ENCODE data around the gene MPDZ. TPM values are rescaled to one million over a fixed set of nuclear protein-coding genes. Genes with fewer than 3 reads are reported as not detected.

Gene MPDZ
- polyA plus RNA-seq, 4 donors = 41.8 to 56.2 (median 48.7) TPM

- DNase-seq (ENCODE audit: low read depth in 4 of 4, low spot score in 2 of 4) = no peak
Observed at GRCh38 chr9:13186091-13186490, 93.4 kb downstream of the MPDZ start.

GRCh38 chr9:13181652-13182051, 97.8 kb downstream of the MPDZ start:
- DNase-seq (ENCODE audit: low read depth in 4 of 4, low spot score in 2 of 4) = no peak

GRCh38 chr9:13179257-13179656, 100.2 kb downstream of the MPDZ start:
- no peak for DNase-seq (ENCODE audit: low read depth in 4 of 4, low spot score in 2 of 4)

DNA sequence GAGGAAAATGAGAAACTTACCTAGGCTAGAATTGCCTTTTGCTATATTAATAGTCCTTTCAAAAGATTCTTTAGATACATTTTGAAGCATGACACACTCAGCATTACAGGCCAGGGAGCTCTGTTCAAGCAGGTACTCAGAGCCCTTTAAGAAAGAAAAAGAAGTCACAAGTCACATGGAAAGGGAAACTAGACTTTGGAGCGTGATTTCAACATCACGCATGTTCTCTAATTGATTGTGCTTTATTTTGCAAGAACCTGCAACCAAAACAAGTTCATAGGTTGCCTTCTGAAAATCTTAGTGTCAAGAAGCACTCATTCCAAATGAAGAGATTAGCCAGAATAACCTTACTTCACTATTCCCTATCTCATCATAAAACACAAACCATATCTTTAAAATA, 103.8 kb downstream of the MPDZ start:
- DNase-seq (ENCODE audit: low read depth in 4 of 4, low spot score in 2 of 4) = no peak

GRCh38 chr9:13174906-13175639, 104.4 kb downstream of the MPDZ start:
- DNase-seq (ENCODE audit: low read depth in 4 of 4, low spot score in 2 of 4) = no peak

- DNase-seq (ENCODE audit: low read depth in 4 of 4, low spot score in 2 of 4) = no peak
Observed at GRCh38 chr9:13173553-13173952, 105.9 kb downstream of the MPDZ start.

- no peak for DNase-seq (ENCODE audit: low read depth in 4 of 4, low spot score in 2 of 4)
Observed at GRCh38 chr9:13171261-13171660, 108.2 kb downstream of the MPDZ start.

DNA sequence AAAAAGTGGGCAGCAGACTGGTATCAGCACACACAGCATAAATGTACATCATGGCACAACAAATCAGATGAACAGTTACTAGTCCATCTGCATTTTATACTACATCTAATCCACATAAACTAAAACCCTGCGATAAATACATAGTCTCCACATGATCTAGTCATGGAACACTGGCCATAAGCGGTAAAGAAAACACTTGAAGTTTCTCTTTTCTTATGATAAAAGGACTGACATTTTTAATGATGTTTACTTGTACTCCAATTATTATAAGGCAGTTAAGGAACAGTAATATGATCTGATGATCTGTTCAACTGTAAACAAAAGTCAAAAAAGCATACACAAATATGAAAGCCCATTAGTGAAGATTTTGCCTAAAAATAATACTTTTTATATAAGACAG, 112.5 kb downstream of the MPDZ start:
- no peak for DNase-seq (ENCODE audit: low read depth in 4 of 4, low spot score in 2 of 4)

DNA sequence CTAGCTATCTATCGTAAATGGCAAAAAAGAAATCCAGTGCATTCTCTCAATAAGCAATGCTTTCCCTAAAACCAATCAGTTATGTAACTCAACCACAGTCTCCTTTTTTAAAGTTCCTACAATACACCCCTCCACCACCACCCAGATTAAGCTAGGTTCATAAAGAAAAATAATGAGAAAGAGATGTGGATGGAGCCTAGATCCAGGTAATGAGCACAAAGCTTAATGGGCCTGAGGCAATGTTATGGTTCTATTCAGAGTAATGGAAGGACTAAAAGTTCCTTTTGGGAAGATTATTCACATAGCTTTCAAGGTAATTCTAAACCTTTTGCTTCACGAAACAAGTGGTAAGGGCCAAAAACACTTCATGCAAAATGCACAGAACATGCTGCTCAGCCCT, 113.5 kb downstream of the MPDZ start:
- DNase-seq (ENCODE audit: low read depth in 4 of 4, low spot score in 2 of 4) = no peak

DNA sequence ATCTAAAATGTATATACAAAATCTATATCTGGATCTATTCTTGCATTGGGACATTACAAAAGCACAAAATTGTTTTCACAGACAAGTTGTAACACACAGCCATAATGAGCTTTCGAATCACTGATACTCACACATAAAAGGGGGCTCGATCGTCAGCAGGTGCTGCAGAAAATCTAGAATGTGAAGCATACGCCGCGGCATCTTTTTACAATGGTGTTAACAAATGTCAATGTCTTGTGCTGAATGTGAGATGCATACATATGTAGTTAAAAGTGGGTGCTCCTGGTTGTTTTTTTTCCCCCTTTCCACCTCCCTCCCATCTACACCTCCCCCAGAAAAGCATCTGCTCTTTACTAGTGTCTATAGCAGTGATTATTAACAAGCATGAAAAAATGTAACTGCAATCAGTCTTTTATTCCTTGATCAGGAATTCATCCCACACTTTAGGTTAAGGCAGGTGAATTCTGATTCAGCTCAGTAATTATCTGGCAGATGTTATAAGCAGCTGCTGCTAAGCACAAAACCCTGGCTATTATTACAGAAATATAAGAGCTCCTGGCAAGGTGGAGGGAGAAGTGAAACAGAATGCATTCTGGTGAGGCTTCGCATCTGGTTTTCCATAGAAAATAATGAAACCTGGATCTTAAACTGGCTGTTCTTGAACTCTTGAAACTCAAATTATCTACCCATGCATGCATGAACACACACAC, 114.1 kb downstream of the MPDZ start:
- DNase-seq (ENCODE audit: low read depth in 4 of 4, low spot score in 2 of 4) = no peak

DNA sequence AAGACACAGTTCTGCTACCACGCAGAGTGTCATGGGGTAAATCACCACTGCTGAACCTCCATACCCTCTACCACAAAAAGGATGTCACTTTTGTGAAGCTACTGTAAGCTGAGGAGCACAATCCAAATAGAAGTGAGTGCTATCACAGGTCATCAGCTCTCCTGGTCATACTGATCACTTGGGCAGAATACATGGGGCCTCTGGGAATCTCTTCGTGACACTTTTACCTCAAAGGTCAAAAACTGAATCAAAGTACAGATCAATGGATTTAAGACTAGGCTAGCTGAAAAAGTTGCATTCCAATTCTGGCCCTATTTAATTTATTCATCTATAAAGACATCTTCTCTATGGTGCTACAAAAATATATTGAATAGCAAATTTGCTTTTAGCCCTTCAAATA, 115.5 kb downstream of the MPDZ start:
- DNase-seq (ENCODE audit: low read depth in 4 of 4, low spot score in 2 of 4) = no peak

- DNase-seq (ENCODE audit: low read depth in 4 of 4, low spot score in 2 of 4) = no peak
Observed at GRCh38 chr9:13163287-13163686, 116.2 kb downstream of the MPDZ start.

DNA sequence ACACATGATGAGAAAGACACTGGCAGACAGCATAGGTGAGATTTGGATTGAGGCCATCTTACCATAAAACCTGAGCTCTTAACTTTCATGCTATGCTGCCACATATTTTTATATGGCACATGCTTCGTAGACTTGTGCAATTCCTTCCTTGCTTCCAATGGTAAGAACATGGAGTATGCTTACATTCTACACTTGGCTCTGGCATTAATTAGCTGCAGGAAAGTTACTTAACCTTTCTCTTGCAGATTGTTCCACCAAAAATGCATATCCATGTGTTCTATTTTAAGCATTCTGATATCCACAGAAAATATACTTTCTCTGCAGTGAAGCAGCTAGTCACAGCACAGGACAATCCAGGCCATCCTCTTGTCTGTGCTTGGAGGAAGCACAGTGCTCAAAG, 119.4 kb downstream of the MPDZ start:
- DNase-seq (ENCODE audit: low read depth in 4 of 4, low spot score in 2 of 4) = no peak

DNA sequence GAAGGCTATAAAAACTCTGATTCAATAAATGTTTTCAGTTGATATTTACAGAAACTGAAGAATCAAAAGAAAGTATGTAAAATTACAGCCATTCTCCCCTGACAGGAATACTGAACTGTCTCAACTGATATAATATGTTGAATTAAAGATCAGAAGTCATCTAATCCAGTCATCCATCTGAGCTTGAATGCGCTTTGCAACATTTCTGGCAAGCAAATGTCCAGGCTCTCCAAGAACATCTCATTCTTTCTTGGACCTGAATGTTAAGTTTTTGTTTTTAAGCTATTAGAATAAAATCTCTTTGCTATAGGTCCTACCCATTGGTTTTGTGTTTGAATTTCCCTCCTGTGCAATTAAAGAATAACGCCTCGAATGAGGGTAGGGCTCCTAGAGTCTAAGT, 120.5 kb downstream of the MPDZ start:
- DNase-seq (ENCODE audit: low read depth in 4 of 4, low spot score in 2 of 4) = no peak

- DNase-seq (ENCODE audit: low read depth in 4 of 4, low spot score in 2 of 4) = no peak
Observed at GRCh38 chr9:13151489-13151888, 128.0 kb downstream of the MPDZ start.

- DNase-seq (ENCODE audit: low read depth in 4 of 4, low spot score in 2 of 4) = no peak
Observed at GRCh38 chr9:13149454-13149853, 130.0 kb downstream of the MPDZ start.

DNA sequence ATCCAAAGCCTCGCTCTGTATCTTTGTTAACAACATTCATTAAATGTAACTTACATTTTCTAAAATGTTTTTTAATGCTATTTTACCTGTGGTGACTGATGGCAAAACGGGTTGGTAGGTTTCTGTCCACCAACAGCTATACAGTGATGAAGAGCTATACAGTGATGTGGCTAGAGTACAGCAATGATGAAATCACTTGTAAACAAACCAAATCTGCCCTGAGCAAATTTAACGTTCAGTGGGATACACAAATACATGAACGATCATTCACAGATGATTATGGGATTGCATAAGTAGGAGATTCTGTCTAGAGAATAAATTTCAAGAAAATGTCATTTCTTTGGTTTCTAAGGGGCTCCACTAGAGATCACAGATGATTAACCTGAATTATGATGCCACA, 132.7 kb downstream of the MPDZ start:
- DNase-seq (ENCODE audit: low read depth in 4 of 4, low spot score in 2 of 4) = no peak

- DNase-seq (ENCODE audit: low read depth in 4 of 4, low spot score in 2 of 4) = no peak
Observed at GRCh38 chr9:13145340-13145739, 134.2 kb downstream of the MPDZ start.

GRCh38 chr9:13144166-13144775, 135.2 kb downstream of the MPDZ start:
- DNase-seq (ENCODE audit: low read depth in 4 of 4, low spot score in 2 of 4) = no peak

DNA sequence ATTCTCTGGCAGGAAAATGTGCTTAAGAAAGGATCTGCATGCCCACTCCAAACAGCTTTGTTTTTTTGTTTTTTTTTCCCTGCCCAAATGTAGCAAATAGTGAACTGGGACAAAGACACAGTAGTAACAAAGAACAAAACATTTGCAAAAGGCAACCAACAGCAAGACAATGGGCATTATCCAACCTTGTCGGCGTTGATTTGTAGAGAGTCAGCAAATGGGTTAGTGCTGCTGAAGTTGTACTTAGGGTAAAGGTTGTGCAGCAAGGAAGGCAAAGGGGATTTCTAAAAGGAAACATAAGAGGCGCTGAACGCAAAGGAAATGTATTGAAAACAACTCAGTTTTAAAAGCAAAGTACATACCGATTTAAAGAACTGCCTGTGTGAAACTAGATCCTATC, 136.2 kb downstream of the MPDZ start:
- DNase-seq (ENCODE audit: low read depth in 4 of 4, low spot score in 2 of 4) = no peak

DNA sequence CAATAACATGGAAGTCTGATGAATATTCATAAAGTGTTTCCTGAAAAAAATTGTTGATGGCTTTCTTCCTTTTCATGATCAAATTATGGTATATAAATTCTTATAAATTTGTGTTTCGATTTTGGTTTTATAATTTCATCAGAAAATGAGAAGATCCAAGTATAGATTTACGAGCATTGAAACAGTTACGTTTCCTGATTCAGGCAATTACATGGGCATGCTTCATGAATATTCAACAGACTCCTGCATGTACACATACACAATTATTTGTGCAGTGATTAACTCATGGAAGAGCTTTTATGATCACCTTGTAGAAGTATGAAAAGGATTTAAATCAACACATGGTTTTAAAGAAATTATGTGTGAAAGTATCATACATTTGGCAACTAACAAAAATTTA, 136.7 kb downstream of the MPDZ start:
- DNase-seq (ENCODE audit: low read depth in 4 of 4, low spot score in 2 of 4) = no peak

- DNase-seq (ENCODE audit: low read depth in 4 of 4, low spot score in 2 of 4) = no peak
Observed at GRCh38 chr9:13141629-13142028, 137.9 kb downstream of the MPDZ start.

Data from left renal cortex interstitium (tissue), 4 donors.